ENCODE data around the gene CHST11.
A peak's percentile ranks its signal among the peaks of the same experiment; 100 is the strongest.

Gene CHST11

GRCh38 chr12:104763168-104763805 is 306.5 kb downstream of the CHST11 start:
- no peak for DNase-seq (ENCODE audit: low read depth in 3 of 3)

GRCh38 chr12:104764225-104765091 is 307.7 kb downstream of the CHST11 start:
- no peak for DNase-seq (ENCODE audit: low read depth in 3 of 3)

GRCh38 chr12:104767261-104767660 is 310.5 kb downstream of the CHST11 start:
- no peak for DNase-seq (ENCODE audit: low read depth in 3 of 3)

- no peak for DNase-seq (ENCODE audit: low read depth in 3 of 3)
These were observed 311.3 kb downstream of the CHST11 start for GRCh38 chr12:104768033-104768432.

- DNase-seq (ENCODE audit: low read depth in 3 of 3) = no peak
These were observed 312.4 kb downstream of the CHST11 start for GRCh38 chr12:104769144-104769561.

- no peak for DNase-seq (ENCODE audit: low read depth in 3 of 3)
These were observed 315.6 kb downstream of the CHST11 start for GRCh38 chr12:104772336-104772735.

GRCh38 chr12:104775731-104776231 is 319.0 kb downstream of the CHST11 start:
- no peak for DNase-seq (ENCODE audit: low read depth in 3 of 3)

- DNase-seq (ENCODE audit: low read depth in 3 of 3) = no peak
These were observed 322.4 kb downstream of the CHST11 start for GRCh38 chr12:104779134-104779533.

GRCh38 chr12:104782296-104782695 is 325.5 kb downstream of the CHST11 start:
- no peak for DNase-seq (ENCODE audit: low read depth in 3 of 3)

GRCh38 chr12:104784592-104784991 is 327.8 kb downstream of the CHST11 start:
- no peak for DNase-seq (ENCODE audit: low read depth in 3 of 3)

GRCh38 chr12:104785886-104786285 is 329.1 kb downstream of the CHST11 start:
- DNase-seq (ENCODE audit: low read depth in 3 of 3) = no peak

- DNase-seq (ENCODE audit: low read depth in 3 of 3) = no peak
These were observed 329.6 kb downstream of the CHST11 start for GRCh38 chr12:104786352-104786751.

GRCh38 chr12:104788840-104789271 is 332.1 kb downstream of the CHST11 start:
- no peak for DNase-seq (ENCODE audit: low read depth in 3 of 3)

- DNase-seq (ENCODE audit: low read depth in 3 of 3) = peak; percentile 10 to 18 (median 11)
These were observed 333.8 kb downstream of the CHST11 start for GRCh38 chr12:104790296-104791125.

GRCh38 chr12:104792570-104792969 is 335.8 kb downstream of the CHST11 start:
- DNase-seq (ENCODE audit: low read depth in 3 of 3) = no peak

GRCh38 chr12:104793285-104793684 is 336.5 kb downstream of the CHST11 start:
- DNase-seq (ENCODE audit: low read depth in 3 of 3) = no peak

- DNase-seq (ENCODE audit: low read depth in 3 of 3) = no peak
These were observed 337.2 kb downstream of the CHST11 start for GRCh38 chr12:104793968-104794367.

- DNase-seq (ENCODE audit: low read depth in 3 of 3) = no peak
These were observed 339.7 kb downstream of the CHST11 start for GRCh38 chr12:104796475-104796862.

GRCh38 chr12:104799458-104799857 is 342.7 kb downstream of the CHST11 start:
- no peak for DNase-seq (ENCODE audit: low read depth in 3 of 3)

GRCh38 chr12:104801005-104801404 is 344.3 kb downstream of the CHST11 start:
- no peak for DNase-seq (ENCODE audit: low read depth in 3 of 3)

GRCh38 chr12:104801427-104801826 is 344.7 kb downstream of the CHST11 start:
- DNase-seq (ENCODE audit: low read depth in 3 of 3) = no peak

- no peak for DNase-seq (ENCODE audit: low read depth in 3 of 3)
These were observed 345.5 kb downstream of the CHST11 start for GRCh38 chr12:104802208-104802607.
